SKM-1 treated with dmso at 0.1 percent for 144 hours (cell line): ENCODE measurements around the gene CWC27.
A peak's percentile ranks its signal among the peaks of the same experiment; 100 is the strongest.

ENCODE experiments used
- DNase-seq: peaks from one replicate; lab custom pipeline; 2025; ENCODE audit not compliant: unreplicated experiment; lab: John Stamatoyannopoulos, UW

Gene CWC27

DNA sequence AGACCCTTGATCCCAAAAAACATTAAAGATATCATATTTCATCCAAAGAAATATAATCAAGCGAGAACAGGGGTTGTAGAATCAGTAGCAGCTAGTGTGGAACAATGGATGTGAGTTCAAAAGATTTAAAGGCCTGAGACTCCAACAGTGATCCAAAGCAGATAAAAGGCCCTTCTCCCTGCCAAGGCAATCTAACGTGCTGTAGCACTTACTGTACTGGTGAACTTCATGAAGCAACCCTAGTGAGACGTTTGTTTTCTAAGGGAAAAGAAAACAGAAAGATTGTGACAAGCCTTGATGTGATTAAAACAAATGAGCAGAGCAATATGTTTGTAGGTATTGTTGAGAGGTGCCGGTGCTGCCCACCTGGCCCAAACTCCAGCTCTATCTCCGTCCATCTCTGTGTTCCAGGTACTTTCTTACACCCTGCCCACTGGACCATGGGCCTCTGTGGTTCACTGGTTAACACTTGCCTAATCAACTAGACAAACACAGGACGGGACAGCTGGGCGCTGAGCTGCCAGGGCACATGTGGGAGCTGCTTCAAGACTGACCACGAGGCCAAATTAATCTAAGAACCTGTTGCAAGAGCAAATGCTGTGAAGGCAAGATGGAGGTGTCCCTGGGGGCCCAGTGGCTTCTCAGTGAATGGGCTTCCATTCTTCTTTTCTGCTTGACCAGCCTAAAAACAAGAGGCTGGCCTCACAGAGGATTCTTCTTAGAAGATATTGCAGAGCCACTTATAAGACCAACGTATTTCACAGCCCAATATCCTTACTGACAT lies 265.5 kb downstream of the CWC27 start:
- no peak for DNase-seq

- DNase-seq, result no peak
Measured at GRCh38 chr5:65034813-65035209, 266.1 kb downstream of the CWC27 start.

GRCh38 chr5:65035211-65036206 lies 266.8 kb downstream of the CWC27 start:
- peak; percentile 89 for DNase-seq

GRCh38 chr5:65037831-65038815 lies 269.4 kb downstream of the CWC27 start:
- peak; percentile 7 for DNase-seq

- peak; percentile 88 for DNase-seq
Measured at GRCh38 chr5:65041296-65042158, 272.8 kb downstream of the CWC27 start.

DNA sequence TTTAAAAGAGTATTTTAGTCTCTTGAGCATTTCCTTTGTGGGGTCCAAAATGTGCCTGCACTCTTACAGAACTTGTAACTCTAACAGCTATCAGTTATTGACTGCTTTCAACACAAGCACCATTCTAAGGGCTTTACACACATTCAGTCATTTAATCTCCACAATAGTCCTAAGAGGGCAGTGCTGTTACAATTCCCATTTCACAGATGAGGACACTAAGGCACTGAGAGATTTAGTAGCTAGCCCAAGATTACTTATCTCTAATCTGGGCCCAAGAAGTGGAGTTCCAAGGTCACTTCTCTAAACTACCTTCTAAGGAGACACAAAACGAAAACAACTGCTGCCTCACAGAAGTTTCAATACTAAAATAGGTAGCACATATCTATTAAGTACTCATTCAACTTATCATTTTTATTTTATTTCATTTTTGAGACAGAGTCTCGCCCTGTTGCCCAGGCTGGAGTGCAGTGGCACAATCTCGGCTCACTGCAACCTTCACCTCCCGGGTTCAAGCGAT lies 275.2 kb downstream of the CWC27 start:
- DNase-seq, result no peak

- no peak for DNase-seq
Measured at GRCh38 chr5:65047225-65047624, 278.5 kb downstream of the CWC27 start.

DNA sequence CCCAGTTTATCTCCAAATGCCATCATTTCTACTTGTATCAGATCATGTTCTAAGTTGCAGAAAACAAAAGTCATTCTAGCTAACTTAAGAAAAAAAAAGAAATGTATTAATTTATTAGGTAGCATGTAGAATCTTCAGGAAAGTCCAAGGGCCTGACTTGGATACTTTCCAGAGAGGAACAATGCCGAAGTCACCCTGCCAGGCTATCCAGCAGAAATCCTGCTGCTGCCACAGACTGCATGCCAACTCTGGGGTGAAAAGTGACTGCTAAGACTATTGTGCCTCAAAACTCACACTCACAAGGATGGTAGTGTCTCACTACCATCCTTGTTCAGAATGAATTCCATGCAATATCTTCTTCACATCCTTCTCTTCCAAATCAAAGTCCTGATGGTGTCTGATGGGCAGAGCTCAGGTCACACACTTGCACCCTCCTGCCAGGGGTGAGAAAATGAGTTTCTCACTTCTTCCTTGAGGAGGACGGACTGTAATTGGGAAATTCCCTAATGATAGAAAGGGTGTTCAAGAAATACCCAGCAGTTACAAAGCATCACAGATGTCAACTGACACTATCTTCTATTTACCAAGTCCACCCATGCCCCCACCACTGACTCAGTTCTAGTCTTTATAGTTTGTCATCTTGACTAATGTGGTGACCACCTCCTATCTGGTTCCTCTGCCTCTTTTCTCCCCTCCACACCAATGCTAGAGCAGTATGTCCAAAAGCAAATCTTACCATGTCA lies 279.4 kb downstream of the CWC27 start:
- DNase-seq, result no peak

DNA sequence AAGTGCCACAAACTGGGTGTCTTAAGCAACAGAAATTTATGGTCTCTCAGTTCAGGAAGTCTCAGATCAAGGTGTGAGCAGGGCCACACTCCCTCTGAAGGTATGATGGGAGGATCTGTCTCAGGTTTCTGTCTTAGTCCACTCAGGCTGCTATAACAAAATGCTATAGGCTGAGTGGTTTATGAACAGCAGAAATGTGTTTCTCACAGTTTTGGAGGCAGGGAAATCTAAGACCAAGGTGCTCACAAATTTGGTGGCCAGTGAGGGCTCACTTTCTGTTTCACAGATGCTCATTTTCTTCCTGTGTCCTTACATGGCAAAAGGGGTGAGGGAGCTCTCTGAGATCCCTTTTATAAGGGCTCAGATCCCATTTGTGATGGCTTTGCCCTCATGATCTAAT lies 281.4 kb downstream of the CWC27 start:
- no peak for DNase-seq

DNA sequence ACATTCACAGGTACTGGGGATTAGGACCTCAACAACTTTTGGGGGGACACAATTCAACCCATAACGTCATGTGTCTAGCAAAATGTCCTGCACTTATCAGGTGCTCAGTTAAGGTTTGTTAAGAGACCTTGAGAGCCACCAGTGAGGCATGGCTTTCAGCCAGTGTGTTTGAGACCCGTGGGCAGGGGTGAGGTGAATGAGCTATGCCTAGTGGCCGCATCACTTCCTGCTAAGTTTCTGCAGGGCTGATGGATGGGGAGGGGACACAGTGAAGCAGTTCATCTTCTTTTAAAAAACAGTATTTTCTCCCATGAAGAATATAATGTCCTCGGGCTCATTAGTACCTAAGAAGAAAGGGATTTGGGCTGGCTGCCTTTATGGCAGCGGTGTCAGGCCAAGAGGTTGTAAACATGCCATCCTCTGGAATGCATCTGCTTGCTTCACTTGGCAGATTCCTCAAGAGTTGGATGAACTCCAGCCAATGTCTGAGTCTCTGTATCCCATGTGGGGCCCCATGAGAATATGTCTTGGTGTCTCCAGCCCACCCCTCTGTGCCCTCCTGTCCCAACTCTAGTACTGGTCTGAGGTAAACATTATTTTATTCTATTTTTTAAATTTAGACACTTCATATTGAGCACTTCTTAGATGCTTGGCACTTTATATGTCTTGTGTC lies 282.2 kb downstream of the CWC27 start:
- no peak for DNase-seq

- no peak for DNase-seq
Measured at GRCh38 chr5:65055938-65056337, 287.2 kb downstream of the CWC27 start.

- no peak for DNase-seq
Measured at GRCh38 chr5:65059681-65060598, 291.2 kb downstream of the CWC27 start.

DNA sequence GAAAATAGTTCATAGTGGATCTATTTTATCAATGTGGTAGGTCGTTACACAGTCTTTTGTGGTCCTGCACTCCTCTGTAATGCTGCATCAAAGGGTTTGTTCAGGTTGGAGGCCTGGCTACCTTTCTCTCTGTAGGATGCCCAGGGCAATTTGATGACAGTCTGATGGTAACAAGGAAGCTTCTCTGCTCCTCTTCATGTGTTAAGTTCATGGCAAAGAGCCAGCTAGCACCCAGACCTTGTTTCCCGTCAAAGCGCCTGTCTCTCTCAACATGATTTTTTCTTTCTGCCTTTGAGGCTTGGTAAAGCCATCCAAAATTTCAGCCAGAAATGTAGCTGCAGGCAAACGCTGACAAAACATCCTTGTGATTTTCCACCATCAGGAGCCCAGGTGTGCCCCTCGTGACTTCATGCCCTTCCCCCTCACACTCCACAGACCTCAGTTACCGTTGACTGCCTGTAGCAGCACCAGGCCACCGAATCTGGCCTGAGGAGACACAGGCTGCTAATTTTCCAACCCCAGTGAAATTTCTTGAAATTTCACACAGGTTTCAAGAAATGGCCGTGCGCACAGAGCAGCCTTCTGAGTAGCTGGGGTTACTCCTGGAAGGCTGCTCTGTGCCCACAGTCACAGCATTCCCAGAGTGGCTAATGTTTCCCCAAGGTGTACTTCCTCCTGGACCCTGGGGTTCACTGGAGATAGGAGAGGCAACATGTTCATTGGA lies 292.7 kb downstream of the CWC27 start:
- DNase-seq, result no peak

- DNase-seq, result no peak
Measured at GRCh38 chr5:65061974-65062353, 293.2 kb downstream of the CWC27 start.

GRCh38 chr5:65062469-65063083 lies 293.8 kb downstream of the CWC27 start:
- DNase-seq, result no peak

GRCh38 chr5:65065001-65065511 lies 296.3 kb downstream of the CWC27 start:
- no peak for DNase-seq
